ENCODE results near the gene CIC.
A peak's percentile ranks its signal among the peaks of the same experiment; 100 is the strongest.
"Not testable (repeated sequence)": the region's sequence is repeated elsewhere in the genome, so short reads cannot be mapped to it uniquely, and the experiment has no call there.

The CIC gene

GRCh38 chr19:42254089-42254849, 14.8 kb upstream of the CIC start:
- no peak for DNase-seq (ENCODE audit: insufficient read length, low spot score)
- FAIRE-seq, result peak; percentile 72

GRCh38 chr19:42254850-42255765, 13.9 kb upstream of the CIC start, which contains the start of gene ERF:
Gene ERF, minus strand, starts transcription at chr19:42255128. Its CDS starts 129 bp downstream, at chr19:42254999.
- peak; percentile 83 for DNase-seq (ENCODE audit: insufficient read length, low spot score)
- FAIRE-seq, result peak; percentile 97

GRCh38 chr19:42255766-42256745, 13.0 kb upstream of the CIC start:
- FAIRE-seq, result no peak

DNA sequence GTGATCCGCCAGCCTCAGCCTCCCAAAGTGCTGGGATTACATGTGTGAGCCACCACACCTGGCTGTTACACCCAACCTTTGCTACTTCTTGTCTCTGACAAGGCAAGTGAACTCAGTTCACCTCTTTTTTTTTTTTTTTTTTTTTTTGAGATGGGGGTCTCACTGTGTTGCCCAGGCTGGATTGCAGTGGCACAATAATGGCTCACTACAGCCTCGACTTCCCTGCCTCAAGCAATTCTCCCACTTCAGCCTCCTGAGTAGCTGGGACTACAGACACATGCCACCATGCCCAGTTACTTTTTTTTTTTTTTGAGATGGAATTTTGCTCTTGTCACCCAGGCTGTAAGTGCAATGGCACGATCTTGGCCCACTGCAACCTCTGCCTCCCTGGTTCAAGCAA, 11.2 kb upstream of the CIC start:
- not testable (repeated sequence) for FAIRE-seq; DNase-seq (ENCODE audit: insufficient read length, low spot score)

More at GRCh38 chr19:42255766-42256745, 13.0 kb upstream of the CIC start:
- no peak for DNase-seq (ENCODE audit: insufficient read length, low spot score)

- DNase-seq (ENCODE audit: insufficient read length, low spot score) (no peak), FAIRE-seq (no peak)
Observed at GRCh38 chr19:42261763-42262162, 7.3 kb upstream of the CIC start.

GRCh38 chr19:42266105-42266504, 2.9 kb upstream of the CIC start:
- DNase-seq (ENCODE audit: insufficient read length, low spot score); FAIRE-seq: not testable (repeated sequence)

GRCh38 chr19:42266928-42267603, 2.0 kb upstream of the CIC start:
- not testable (repeated sequence) for FAIRE-seq; DNase-seq (ENCODE audit: insufficient read length, low spot score)

GRCh38 chr19:42267644-42268141, 1.4 kb upstream of the CIC start:
- FAIRE-seq (no peak), DNase-seq (ENCODE audit: insufficient read length, low spot score) (no peak)

- FAIRE-seq (no peak), DNase-seq (ENCODE audit: insufficient read length, low spot score) (peak; percentile 95)
Observed at GRCh38 chr19:42268142-42268703, 829 bp upstream of the CIC start.

DNA sequence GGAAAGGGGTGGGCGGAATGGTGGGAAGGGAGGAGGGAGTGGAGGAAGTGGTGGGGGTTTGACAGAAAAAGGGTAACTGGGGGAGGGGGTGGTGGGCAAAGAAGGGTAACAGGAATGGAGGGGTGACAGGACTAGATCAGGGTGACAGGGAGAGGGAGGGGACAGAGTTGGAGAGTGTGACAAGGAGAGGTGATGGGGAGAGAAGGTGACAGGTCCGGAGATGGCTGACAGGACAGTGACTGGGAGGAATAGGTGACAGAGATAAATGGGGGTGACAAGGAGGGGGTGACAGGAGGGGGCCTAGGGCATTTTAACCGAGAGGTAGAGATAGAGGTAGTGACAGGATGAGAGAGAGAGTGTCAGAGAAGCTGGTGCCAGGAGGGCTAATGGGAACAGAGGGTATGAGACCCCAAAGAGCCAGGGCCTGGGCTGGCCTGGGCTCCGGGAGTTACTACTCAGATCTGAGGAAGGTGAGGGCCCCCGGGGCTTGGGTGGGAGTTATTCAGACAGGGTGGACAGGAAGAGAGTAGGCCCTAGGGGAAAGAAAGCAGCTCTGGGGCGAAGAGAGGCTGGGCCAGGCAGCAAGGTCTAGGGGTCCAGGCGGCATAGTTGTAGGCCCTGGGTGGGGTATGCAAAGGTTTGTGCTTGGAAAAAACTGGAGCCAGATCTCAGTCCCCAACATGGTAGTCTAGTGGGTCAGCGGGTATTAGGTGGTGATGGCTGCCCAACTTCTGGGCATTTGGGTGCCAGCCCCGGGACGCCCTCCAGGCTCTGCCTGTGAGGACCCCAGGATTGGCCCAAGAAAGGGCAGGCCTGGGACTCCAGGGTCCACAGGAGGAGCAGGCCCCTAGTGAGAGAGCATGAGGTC, 660 bp downstream of the CIC start:
- DNase-seq (ENCODE audit: insufficient read length, low spot score), result no peak
- FAIRE-seq, result no peak

GRCh38 chr19:42270346-42271044, 1.4 kb downstream of the CIC start:
- DNase-seq (ENCODE audit: insufficient read length, low spot score) (no peak), FAIRE-seq (no peak)

- DNase-seq (ENCODE audit: insufficient read length, low spot score), result no peak
- FAIRE-seq, result peak; percentile 58
Observed at GRCh38 chr19:42271045-42271419, 2.0 kb downstream of the CIC start.

DNA sequence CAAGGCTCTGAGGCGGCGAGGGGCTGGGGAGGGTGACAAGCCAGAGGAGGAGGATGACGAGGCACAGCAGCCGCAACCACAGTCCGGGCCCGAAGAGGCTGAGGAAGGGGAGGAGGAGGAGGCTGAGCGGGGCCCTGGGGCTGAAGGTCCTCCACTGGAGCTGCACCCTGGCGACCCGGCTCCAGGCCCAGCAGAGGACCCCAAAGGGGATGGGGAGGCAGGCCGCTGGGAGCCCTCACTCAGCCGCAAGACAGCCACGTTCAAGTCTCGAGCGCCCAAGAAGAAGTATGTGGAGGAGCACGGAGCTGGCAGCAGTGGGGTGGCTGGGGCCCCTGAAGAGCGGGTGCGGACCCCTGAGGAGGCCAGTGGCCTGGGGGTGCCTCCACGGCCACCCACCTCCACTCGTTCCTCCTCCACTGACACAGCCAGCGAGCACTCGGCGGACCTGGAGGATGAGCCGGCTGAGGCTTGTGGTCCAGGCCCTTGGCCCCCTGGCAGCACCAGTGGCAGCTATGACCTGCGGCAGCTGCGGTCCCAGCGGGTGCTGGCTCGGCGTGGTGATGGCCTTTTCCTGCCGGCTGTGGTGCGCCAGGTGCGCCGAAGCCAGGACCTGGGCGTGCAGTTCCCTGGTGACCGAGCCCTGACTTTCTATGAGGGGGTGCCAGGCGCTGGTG, 2.9 kb downstream of the CIC start:
- no peak for FAIRE-seq
- DNase-seq (ENCODE audit: insufficient read length, low spot score), result no peak

GRCh38 chr19:42272535-42272897, 3.5 kb downstream of the CIC start:
- no peak for FAIRE-seq

GRCh38 chr19:42272989-42273406, 3.9 kb downstream of the CIC start:
- FAIRE-seq (no peak), DNase-seq (ENCODE audit: insufficient read length, low spot score) (no peak)

More at GRCh38 chr19:42272535-42272897, 3.5 kb downstream of the CIC start:
- DNase-seq (ENCODE audit: insufficient read length, low spot score), result no peak

DNA sequence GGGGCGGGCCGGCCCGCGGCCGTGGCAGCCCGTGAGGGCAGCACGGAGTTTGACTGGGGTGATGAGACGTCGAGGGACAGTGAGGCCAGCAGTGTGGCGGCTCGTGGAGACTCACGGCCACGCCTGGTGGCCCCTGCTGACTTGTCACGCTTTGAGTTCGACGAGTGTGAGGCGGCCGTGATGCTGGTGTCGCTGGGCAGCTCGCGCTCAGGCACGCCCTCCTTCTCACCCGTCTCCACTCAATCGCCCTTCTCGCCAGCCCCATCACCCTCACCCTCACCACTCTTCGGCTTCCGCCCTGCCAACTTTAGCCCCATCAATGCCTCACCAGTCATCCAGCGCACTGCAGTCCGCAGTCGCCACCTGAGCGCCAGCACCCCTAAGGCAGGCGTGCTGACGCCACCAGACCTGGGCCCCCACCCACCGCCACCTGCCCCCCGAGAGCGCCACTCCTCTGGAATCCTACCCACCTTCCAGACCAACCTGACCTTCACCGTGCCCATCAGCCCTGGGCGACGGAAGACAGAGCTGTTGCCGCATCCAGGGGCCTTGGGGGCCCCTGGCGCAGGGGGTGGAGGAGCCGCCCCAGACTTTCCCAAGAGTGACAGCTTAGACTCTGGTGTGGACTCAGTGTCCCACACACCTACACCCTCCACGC, 4.5 kb downstream of the CIC start:
- no peak for DNase-seq (ENCODE audit: insufficient read length, low spot score)
- peak; percentile 36 for FAIRE-seq
